IMR-90 (cell line): ENCODE results near the gene TOMM7. TPM values are rescaled to one million over a fixed set of nuclear protein-coding genes. Genes with fewer than 3 reads are reported as not detected.
A peak's percentile ranks its signal among the peaks of the same experiment; 100 is the strongest.

Source experiments
- ATAC-seq: fragments of 200-7000 bp; cut with Tn5 transposase; 2 replicates; pipeline ENCODE4 v1.9.1; 2020; ENCODE audit warnings: low read depth, mild to moderate bottlenecking, moderate library complexity
- BruUV-seq: library from RNA; stranded (reverse); fragments of 400-500 nt; replicated peaks from 2 replicates; lab custom pipeline; 2021; lab: Mats Ljungman, UMichigan
- CTCF ChIA-PET: fragments of 300-600 bp; formaldehyde crosslinking; extraction: SDS; loops from one replicate; lab custom pipeline; 2021; ENCODE audit warnings: antibody characterized with exemption; lab: Yijun Ruan, JAX
- POLR2A ChIA-PET: fragments of 300-600 bp; sonication (Branson Sonifier 250); formaldehyde crosslinking; loops from one replicate; lab custom pipeline; 2022; ENCODE audit warnings: antibody characterized with exemption; ENCODE audit not compliant: unreplicated experiment; lab: Charles Lee
- DNase-seq: peaks from one replicate; pipeline ENCODE4 v3.0.0; 2013
- H2AFZ ChIP-seq: replicated peaks from 2 replicates; pipeline ENCODE3; 2013; ENCODE audit warnings: low read length, mild to moderate bottlenecking; ENCODE audit not compliant: poor library complexity
- H2AK5ac ChIP-seq: 2 replicates; pipeline ENCODE4 v1.6.1; 2013; ENCODE audit warnings: low read depth, low read length, inconsistent platforms
- H2AK9ac ChIP-seq: replicated peaks from 2 replicates; pipeline ENCODE3; 2013; ENCODE audit warnings: mild to moderate bottlenecking, low read depth, low read length, moderate library complexity; ENCODE audit not compliant: poor library complexity
- H2BK120ac ChIP-seq: 2 replicates; pipeline ENCODE4 v1.6.1; 2013; ENCODE audit warnings: low read depth, low read length, inconsistent platforms
- H2BK15ac ChIP-seq: 3 replicates; pipeline ENCODE4 v1.6.1; 2013; ENCODE audit warnings: low read depth, low read length, inconsistent platforms
- H2BK20ac ChIP-seq: 2 replicates; pipeline ENCODE4 v1.6.1; 2013; ENCODE audit warnings: low read depth, mild to moderate bottlenecking, inconsistent platforms, low read length, moderate library complexity
- H2BK5ac ChIP-seq: 2 replicates; pipeline ENCODE4 v1.6.1; 2013; ENCODE audit warnings: mild to moderate bottlenecking, low read depth, low read length, inconsistent platforms; ENCODE audit not compliant: poor library complexity, severe bottlenecking
- H3K14ac ChIP-seq: replicated peaks from 2 replicates; pipeline ENCODE4 v1.6.1; 2013; ENCODE audit warnings: low read depth, low read length, inconsistent platforms
- H3K18ac ChIP-seq: 2 replicates; pipeline ENCODE4 v1.6.1; 2013; ENCODE audit warnings: low read depth, low read length, control low read depth
- H3K23ac ChIP-seq: 2 replicates; pipeline ENCODE4 v1.6.1; 2013; ENCODE audit warnings: low read depth, low read length, inconsistent platforms
- H3K27ac ChIP-seq: 2 replicates; pipeline ENCODE4 v1.5.1; 2013; ENCODE audit warnings: mild to moderate bottlenecking, control low read depth, low read length; ENCODE audit not compliant: insufficient read depth
- H3K27me3 ChIP-seq: 2 replicates; pipeline ENCODE4 v1.6.1; 2013; ENCODE audit warnings: low read length; ENCODE audit not compliant: control insufficient read depth, insufficient read depth
- H3K36me3 ChIP-seq: 2 replicates; pipeline ENCODE4 v1.6.1; 2013; ENCODE audit warnings: low read length, mixed read lengths; ENCODE audit not compliant: control insufficient read depth, insufficient read depth
- H3K4ac ChIP-seq: 2 replicates; pipeline ENCODE4 v1.6.1; 2013; ENCODE audit warnings: low read depth, low read length, inconsistent platforms
- H3K4me1 ChIP-seq: 2 replicates; pipeline ENCODE4 v1.6.1; 2013; ENCODE audit warnings: low read length, mixed read lengths; ENCODE audit not compliant: control insufficient read depth, insufficient read depth
- H3K4me2 ChIP-seq: 2 replicates; pipeline ENCODE4 v1.6.1; 2013; ENCODE audit warnings: low read depth, mild to moderate bottlenecking, control low read depth, low read length, moderate library complexity
- H3K4me3 ChIP-seq: 2 replicates; pipeline ENCODE4 v1.5.1; 2013; ENCODE audit warnings: low read depth, mild to moderate bottlenecking, control low read depth, low read length, moderate library complexity; ENCODE audit not compliant: insufficient read depth
- H3K56ac ChIP-seq: 2 replicates; pipeline ENCODE4 v1.6.1; 2013; ENCODE audit warnings: low read length, inconsistent platforms; ENCODE audit not compliant: insufficient read depth; ENCODE audit errors: extremely low read depth
- H3K79me1 ChIP-seq, 2 experiments: 2 replicates each; pipeline ENCODE4 v1.6.1; 2013; ENCODE audit warnings: low read length in 2 of 2, inconsistent platforms in 1 of 2, low read depth in 1 of 2
- H3K9ac ChIP-seq: 2 replicates; pipeline ENCODE4 v1.6.1; 2013; ENCODE audit warnings: low read depth, low read length, control low read depth
- H3K9me1 ChIP-seq: 2 replicates; pipeline ENCODE4 v1.6.1; 2013; ENCODE audit warnings: low read length, inconsistent platforms; ENCODE audit not compliant: insufficient read depth
- H3K9me3 ChIP-seq: 2 replicates; pipeline ENCODE4 v1.6.1; 2013; ENCODE audit warnings: low read length; ENCODE audit not compliant: control insufficient read depth, insufficient read depth
- H4K20me1 ChIP-seq: 2 replicates; pipeline ENCODE4 v1.6.1; 2013; ENCODE audit warnings: low read length, inconsistent platforms; ENCODE audit not compliant: insufficient read depth
- H4K5ac ChIP-seq: 2 replicates; pipeline ENCODE4 v1.6.1; 2013; ENCODE audit warnings: mild to moderate bottlenecking, low read depth, low read length, control low read depth
- H4K8ac ChIP-seq, 2 experiments: 2 replicates each; pipeline ENCODE4 v1.6.1; 2013; ENCODE audit warnings: low read depth in 2 of 2, low read length in 2 of 2, control low read depth in 1 of 2, inconsistent platforms in 1 of 2
- H4K91ac ChIP-seq: 2 replicates; pipeline ENCODE4 v1.6.1; 2013; ENCODE audit warnings: low read depth, low read length, inconsistent platforms; ENCODE audit not compliant: insufficient read depth
- FOS ChIP-seq: fragments of 150-350 bp; IDR thresholded peaks from 2 replicates; pipeline ENCODE4 v1.6.1; 2016; ENCODE audit warnings: low read depth, low read length
- RCOR1 ChIP-seq: IDR thresholded peaks from 2 replicates; pipeline ENCODE4 v1.6.1; 2012; ENCODE audit warnings: mild to moderate bottlenecking, low read length, improper control_type of control experiment; ENCODE audit not compliant: insufficient replicate concordance
- WGBS, 2 experiments: methylation state at CpG; one replicate each; pipeline versions ENCODE4 v1.1.5 to v1.1.7; 2013; ENCODE audit warnings: missing lambda C conversion rate in 2 of 2; ENCODE audit not compliant: insufficient read length in 1 of 2; ENCODE audit errors: extremely low coverage in 2 of 2; 5-methylcytosine and 5-hydroxymethylcytosine counted together
- dilution Hi-C: fragments of 300-500 bp; cut with HindIII; formaldehyde crosslinking; loops from one replicate; pipeline ENCODE4 v1.14.3; 2018; ENCODE audit warnings: low sequenced_read_pairs; ENCODE audit not compliant: unreplicated experiment
- in situ Hi-C: fragments of 300-500 bp; cut with MboI; formaldehyde crosslinking; loops from 3 replicates; pipeline ENCODE4 v1.14.3; 2019; ENCODE audit warnings: low sequenced_read_pairs, inconsistent platforms, mixed read lengths
- intact Hi-C: fragments of 100-400 bp; cut with micrococcal nuclease; formaldehyde crosslinking; loops from 2 replicates; pipeline ENCODE4 v1.10.0; 2022
- polyA plus RNA-seq, 3 experiments: library from polyadenylated mRNA; depleted of rRNA; stranded (reverse); fragments of >200 nt; gene quantifications; 2 replicates each; pipeline ENCODE4 v1.2.3, GENCODE V29; 2012; ENCODE audit warnings: low replicate concordance in 1 of 3
- total RNA-seq: library from RNA; depleted of rRNA; stranded (reverse); fragments of >200 nt; gene quantifications from 2 replicates; pipeline ENCODE4 v1.2.3, GENCODE V29; 2012

Gene TOMM7
- total and polyA plus RNA-seq, 2 of the 4 experiments (the other 2 are of a cell fraction) = 67.2 to 727 TPM

DNA sequence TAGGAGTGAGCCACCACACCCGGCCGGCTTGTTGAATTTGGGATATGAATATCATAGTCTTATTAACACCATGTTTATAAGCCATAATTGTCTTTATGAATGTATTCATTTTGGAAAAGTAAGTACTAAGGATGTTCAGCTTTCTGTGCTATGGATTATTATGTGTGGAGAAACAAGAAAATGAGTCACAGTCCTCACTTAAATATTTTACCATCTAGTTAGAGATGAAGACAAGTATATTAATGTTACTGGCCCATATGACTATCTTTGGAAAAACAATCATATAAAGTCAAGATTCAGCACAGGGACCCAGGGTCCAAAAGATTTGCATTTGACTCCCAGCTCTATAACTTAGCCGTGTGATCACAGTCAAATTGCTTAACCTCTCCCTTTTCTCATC is 9.8 kb upstream of the TOMM7 start:
- H2AFZ ChIP-seq = no peak overlapping the region
- no peak overlapping the region for H3K4me3 ChIP-seq
- H2AK9ac ChIP-seq = no peak overlapping the region
- ChIA-PET POLR2A (no interaction called here), CTCF (no interaction called here)
- BruUV-seq = no TSS peak
- peaks cover 12% of the 10 kb centered on the region for H3K4me1 ChIP-seq
- peak overlapping the region; percentile 70; the same call in 1 of the 2 replicates for H2BK120ac ChIP-seq
- no peak overlapping the region for H2AK5ac ChIP-seq
- ATAC-seq (peak; percentile 89), DNase-seq (peak; percentile 71)
- H3K27ac ChIP-seq = peak overlapping the region; percentile 54; the same call in 1 of the 2 replicates
- no peaks in the 10 kb centered on the region for H3K79me1 ChIP-seq
- no peak overlapping the region for H3K18ac ChIP-seq
- no peak overlapping the region for H2BK20ac ChIP-seq
- H4K20me1 ChIP-seq = no peaks in the 10 kb centered on the region
- peak overlapping the region; percentile 66; the same call in 1 of the 2 replicates for H3K4me2 ChIP-seq
- TF ChIP-seq FOS (0 out of 2 replicates have a peak, but pooled peaks have one; percentile 34), RCOR1 (no peak)
- no peak overlapping the region for H3K9ac ChIP-seq
- in situ Hi-C loops (no loop called here), dilution Hi-C loops (no loop called here), intact Hi-C loops (no loop called here)
- no CpG with 5 or more reads among the region's 3 CpGs for WGBS, 2 experiments
- no peaks in the 10 kb centered on the region for H3K9me3 ChIP-seq
- H3K4ac ChIP-seq = no peak overlapping the region; the same call in 1 of the 2 replicates
- H2BK15ac ChIP-seq = no peak overlapping the region
- H2BK5ac ChIP-seq = peak overlapping the region; percentile 73
- peaks cover 6% of the 10 kb centered on the region for H3K9me1 ChIP-seq
- H3K27me3 ChIP-seq = no peaks in the 10 kb centered on the region
- 0 out of 2 replicates have a peak overlapping the region, but pooled peaks have one; percentile 45 for H4K5ac ChIP-seq
- H3K56ac ChIP-seq = no peak overlapping the region
- H3K23ac ChIP-seq = no peak overlapping the region
- H3K14ac ChIP-seq = 0 out of 2 replicates have a peak overlapping the region, but pooled peaks have one; percentile 74
- H3K36me3 ChIP-seq = no peaks in the 10 kb centered on the region
- H4K91ac ChIP-seq = no peak overlapping the region
- 0 out of 4 replicates have a peak overlapping the region, but pooled peaks of 1 of the 2 experiments have one; percentile 70 for H4K8ac ChIP-seq
